ENCODE results near the gene ETNK2.
"Not testable (repeated sequence)": the region's sequence is repeated elsewhere in the genome, so short reads cannot be mapped to it uniquely, and the experiment has no call there.

ETNK2 gene

DNA sequence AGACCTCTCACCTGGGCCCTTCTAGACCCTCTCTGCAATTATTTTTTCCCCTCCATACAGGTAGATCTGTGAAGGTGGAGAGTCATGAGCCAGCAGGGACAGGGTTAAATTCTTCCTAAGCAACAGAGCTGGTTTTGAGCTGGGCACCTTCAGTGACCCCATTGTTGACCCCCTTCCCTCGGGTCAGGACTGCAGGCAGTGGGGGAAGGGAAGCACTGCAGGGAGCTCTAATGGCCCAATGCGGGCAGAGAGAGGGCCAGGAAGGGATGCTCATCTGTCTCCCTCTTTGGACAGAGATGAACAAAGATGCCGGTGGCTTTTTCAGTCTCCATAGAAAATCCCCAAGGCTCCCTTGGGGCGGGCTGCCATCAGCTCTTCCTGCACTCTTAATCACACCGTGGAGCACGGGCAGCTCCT lies 57.5 kb downstream of the ETNK2 start:
- TF ChIP-seq, protein P1, sequence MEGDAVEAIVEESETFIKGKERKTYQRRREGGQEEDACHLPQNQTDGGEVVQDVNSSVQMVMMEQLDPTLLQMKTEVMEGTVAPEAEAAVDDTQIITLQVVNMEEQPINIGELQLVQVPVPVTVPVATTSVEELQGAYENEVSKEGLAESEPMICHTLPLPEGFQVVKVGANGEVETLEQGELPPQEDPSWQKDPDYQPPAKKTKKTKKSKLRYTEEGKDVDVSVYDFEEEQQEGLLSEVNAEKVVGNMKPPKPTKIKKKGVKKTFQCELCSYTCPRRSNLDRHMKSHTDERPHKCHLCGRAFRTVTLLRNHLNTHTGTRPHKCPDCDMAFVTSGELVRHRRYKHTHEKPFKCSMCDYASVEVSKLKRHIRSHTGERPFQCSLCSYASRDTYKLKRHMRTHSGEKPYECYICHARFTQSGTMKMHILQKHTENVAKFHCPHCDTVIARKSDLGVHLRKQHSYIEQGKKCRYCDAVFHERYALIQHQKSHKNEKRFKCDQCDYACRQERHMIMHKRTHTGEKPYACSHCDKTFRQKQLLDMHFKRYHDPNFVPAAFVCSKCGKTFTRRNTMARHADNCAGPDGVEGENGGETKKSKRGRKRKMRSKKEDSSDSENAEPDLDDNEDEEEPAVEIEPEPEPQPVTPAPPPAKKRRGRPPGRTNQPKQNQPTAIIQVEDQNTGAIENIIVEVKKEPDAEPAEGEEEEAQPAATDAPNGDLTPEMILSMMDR (IDR thresholded peaks at IDR 0.05), result no peak
- H3K4me3 Mint-ChIP-seq, result peak overlapping the region; percentile 78
- H3K9me3 Mint-ChIP-seq, result no peaks in the 10 kb centered on the region
- H3K4me1 Mint-ChIP-seq, result peaks cover 90% of the 10 kb centered on the region
- peak; percentile 69 for DNase-seq
- peaks cover 6% of the 10 kb centered on the region for H3K36me3 Mint-ChIP-seq (ENCODE audit: low read depth)
- peaks cover 2% of the 10 kb centered on the region for H3K27me3 Mint-ChIP-seq (ENCODE audit: low read depth, poor library complexity)
- H3K27ac Mint-ChIP-seq, result peak overlapping the region; percentile 87

DNA sequence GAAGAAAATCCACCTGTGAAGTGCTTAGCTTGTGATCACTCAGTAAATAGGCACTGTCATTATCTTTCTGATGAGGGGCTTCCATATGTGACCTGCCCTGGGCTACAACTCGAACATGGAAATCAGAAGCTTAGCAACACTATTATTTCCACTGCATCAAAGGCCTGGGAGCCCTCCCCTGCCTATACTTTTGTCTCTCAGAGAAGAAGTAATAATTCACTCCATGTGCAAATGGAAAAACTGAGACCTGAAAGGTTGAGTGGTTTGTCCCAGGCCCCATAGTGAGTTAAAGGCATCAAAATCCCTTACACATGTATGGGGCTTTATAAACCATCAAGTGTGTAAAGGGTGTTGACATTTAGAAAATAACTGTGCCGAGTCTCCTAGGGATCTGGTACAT lies 58.1 kb downstream of the ETNK2 start:
- H3K9me3 Mint-ChIP-seq, result no peaks in the 10 kb centered on the region
- peaks cover 6% of the 10 kb centered on the region for H3K36me3 Mint-ChIP-seq (ENCODE audit: low read depth)
- DNase-seq, result no peak
- peak overlapping the region; percentile 78 for H3K4me3 Mint-ChIP-seq
- H3K4me1 Mint-ChIP-seq, result peaks cover 91% of the 10 kb centered on the region
- TF ChIP-seq, protein P1 (IDR thresholded peaks at IDR 0.05), result no peak
- peak overlapping the region; percentile 87 for H3K27ac Mint-ChIP-seq
- peaks cover 2% of the 10 kb centered on the region for H3K27me3 Mint-ChIP-seq (ENCODE audit: low read depth, poor library complexity)

- Mint-ChIP-seq H3K27ac (peak overlapping the region; percentile 87), H3K27me3 (ENCODE audit: low read depth, poor library complexity) (peaks cover 2% of the 10 kb centered on the region)
- no peak for DNase-seq
Measured at GRCh38 chr1:204093421-204093717, 58.5 kb downstream of the ETNK2 start.

GRCh38 chr1:204092632-204093420 lies 59.0 kb downstream of the ETNK2 start:
- peaks cover 2% of the 10 kb centered on the region for H3K27me3 Mint-ChIP-seq (ENCODE audit: low read depth, poor library complexity)
- H3K9me3 Mint-ChIP-seq, result no peaks in the 10 kb centered on the region
- TF ChIP-seq, protein P1 (IDR thresholded peaks at IDR 0.05), result no peak
- H3K4me1 Mint-ChIP-seq, result peaks cover 95% of the 10 kb centered on the region
- peak overlapping the region; percentile 54 for H3K4me3 Mint-ChIP-seq
- H3K36me3 Mint-ChIP-seq (ENCODE audit: low read depth), result peaks cover 6% of the 10 kb centered on the region
- no peak for DNase-seq
- peak overlapping the region; percentile 87 for H3K27ac Mint-ChIP-seq

More at GRCh38 chr1:204093421-204093717, 58.5 kb downstream of the ETNK2 start:
- TF ChIP-seq, protein P1 (IDR thresholded peaks at IDR 0.05), result no peak
- peaks cover 91% of the 10 kb centered on the region for H3K4me1 Mint-ChIP-seq
- H3K9me3 Mint-ChIP-seq, result no peaks in the 10 kb centered on the region
- H3K36me3 Mint-ChIP-seq (ENCODE audit: low read depth), result peaks cover 6% of the 10 kb centered on the region
- H3K4me3 Mint-ChIP-seq, result peak overlapping the region; percentile 78

- TF ChIP-seq, protein P1 (IDR thresholded peaks at IDR 0.05), result no peak
- peak overlapping the region; percentile 64 for H3K4me3 Mint-ChIP-seq
- DNase-seq, result no peak
- peaks cover 2% of the 10 kb centered on the region for H3K27me3 Mint-ChIP-seq (ENCODE audit: low read depth, poor library complexity)
- peak overlapping the region; percentile 97 for H3K27ac Mint-ChIP-seq
- peaks cover 98% of the 10 kb centered on the region for H3K4me1 Mint-ChIP-seq
- H3K9me3 Mint-ChIP-seq, result no peaks in the 10 kb centered on the region
- H3K36me3 Mint-ChIP-seq (ENCODE audit: low read depth), result peaks cover 6% of the 10 kb centered on the region
Measured at GRCh38 chr1:204091787-204092312, 60.0 kb downstream of the ETNK2 start.

- H3K27me3 Mint-ChIP-seq (ENCODE audit: low read depth, poor library complexity), result peaks cover 2% of the 10 kb centered on the region
- no peaks in the 10 kb centered on the region for H3K9me3 Mint-ChIP-seq
- H3K27ac Mint-ChIP-seq, result peak overlapping the region; percentile 97
Measured at GRCh38 chr1:204091066-204091465, 60.8 kb downstream of the ETNK2 start.

DNA sequence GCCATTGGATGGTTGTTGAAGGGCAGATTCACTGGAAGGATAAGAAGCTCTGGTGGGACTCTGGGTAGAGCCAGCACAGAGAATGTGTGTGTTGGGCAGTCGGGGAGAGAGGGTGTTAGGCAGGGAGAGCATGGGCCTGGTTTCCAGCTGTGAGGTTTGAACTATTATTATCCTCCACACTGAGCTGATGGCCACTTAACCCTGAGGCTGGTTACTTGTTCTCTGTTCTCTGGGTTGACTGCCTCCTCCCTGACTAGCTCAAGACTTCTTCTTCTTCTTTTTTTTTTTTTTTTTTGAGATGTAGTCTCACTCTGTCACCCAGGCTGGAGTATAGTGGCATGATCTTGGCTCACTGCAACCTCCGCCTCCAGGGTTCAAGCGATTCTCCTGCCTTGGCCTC lies 61.7 kb downstream of the ETNK2 start:
- Mint-ChIP-seq H3K36me3 (ENCODE audit: low read depth) (peaks cover 11% of the 10 kb centered on the region), H3K4me1 (peaks cover 92% of the 10 kb centered on the region)
- H3K27me3 Mint-ChIP-seq (ENCODE audit: low read depth, poor library complexity); H3K4me3 Mint-ChIP-seq; DNase-seq; H3K9me3 Mint-ChIP-seq; H3K27ac Mint-ChIP-seq: not testable (repeated sequence)

More at GRCh38 chr1:204091066-204091465, 60.8 kb downstream of the ETNK2 start:
- DNase-seq, result no peak
- Mint-ChIP-seq H3K36me3 (ENCODE audit: low read depth) (peaks cover 6% of the 10 kb centered on the region), H3K4me3 (peak overlapping the region; percentile 64), H3K4me1 (peaks cover 96% of the 10 kb centered on the region)
- TF ChIP-seq, protein P1 (IDR thresholded peaks at IDR 0.05), result no peak

Measured in nephron progenitor cell (in vitro differentiated cells).